Peyer's patch (tissue), 4 donors: ENCODE results near the gene RPS18.

Source experiments
- CTCF ChIP-seq, 6 experiments: fragments of 450-650 bp in 4 of 6; fragments of 200-600 bp in 2 of 6; sonication (generic) in 1 of 6; IDR thresholded peaks; one replicate each; pipeline ENCODE4 v1.5.1; 2017 to 2019; ENCODE audit warnings: antibody characterized with exemption in 6 of 6, mild to moderate bottlenecking in 3 of 6, moderate library complexity in 1 of 6
- POLR2A ChIP-seq, 2 donors: fragments of 450-650 bp; IDR thresholded peaks; one replicate each; pipeline ENCODE4 v1.5.1; 2017; ENCODE audit warnings: antibody characterized with exemption in 2 of 2, mild to moderate bottlenecking in 2 of 2, moderate library complexity in 2 of 2

- TF ChIP-seq CTCF (IDR thresholded peaks at IDR 0.05), result no peak
- no peak for TF ChIP-seq POLR2A (IDR thresholded peaks at IDR 0.05)
These were observed 34.5 kb downstream of the RPS18 start for GRCh38 chr6:33306356-33306755.
